GM18907 (cell line): ENCODE results near the gene SERPINF2.
"Not testable (repeated sequence)": the region's sequence is repeated elsewhere in the genome, so short reads cannot be mapped to it uniquely, and the experiment has no call there.

ENCODE experiments used
- ATAC-seq: cut with Tn5 transposase; IDR thresholded peaks from one replicate; pipeline ENCODE4 v1.9.1; 2021; ENCODE audit warnings: mild to moderate bottlenecking, moderate library complexity; ENCODE audit not compliant: unreplicated experiment

SERPINF2 gene

GRCh38 chr17:1786708-1787107 is 44.0 kb downstream of the SERPINF2 start:
- ATAC-seq, result no peak

GRCh38 chr17:1787301-1787902 is 44.7 kb downstream of the SERPINF2 start:
- no peak for ATAC-seq

- ATAC-seq, result no peak
Observed at GRCh38 chr17:1789936-1790335, 47.3 kb downstream of the SERPINF2 start.

- ATAC-seq, result no peak
Observed at GRCh38 chr17:1792495-1793446, 50.1 kb downstream of the SERPINF2 start.

GRCh38 chr17:1793447-1793806 is 50.8 kb downstream of the SERPINF2 start:
- no peak for ATAC-seq

- ATAC-seq, result no peak
Observed at GRCh38 chr17:1796800-1797199, 54.1 kb downstream of the SERPINF2 start.

- no peak for ATAC-seq
Observed at GRCh38 chr17:1797323-1797722, 54.7 kb downstream of the SERPINF2 start.

GRCh38 chr17:1797846-1798245 is 55.2 kb downstream of the SERPINF2 start:
- ATAC-seq, result not testable (repeated sequence)

GRCh38 chr17:1800240-1800639 is 57.6 kb downstream of the SERPINF2 start:
- ATAC-seq, result no peak

- ATAC-seq, result no peak
Observed at GRCh38 chr17:1800712-1801111, 58.0 kb downstream of the SERPINF2 start.

GRCh38 chr17:1802429-1802828 is 59.8 kb downstream of the SERPINF2 start:
- ATAC-seq, result no peak

GRCh38 chr17:1803280-1803679 is 60.6 kb downstream of the SERPINF2 start:
- ATAC-seq, result no peak
